Lung (tissue), 12 donors: Measurements from ENCODE around the gene HMGCR. TPM values are rescaled to one million over a fixed set of nuclear protein-coding genes. Genes with fewer than 3 reads are reported as not detected.

Experiments used
- ATAC-seq: fragments of 200-7000 bp; cut with Tn5 transposase; one replicate; pipeline ENCODE4 v1.9.1; 2020; ENCODE audit warnings: moderate number of reproducible peaks; ENCODE audit not compliant: insufficient read depth, low FRiP score
- DNase-seq, 3 donors: peaks; one replicate each; pipeline ENCODE4 v3.0.0-alpha.2; 2013 to 2017
- H3K27ac ChIP-seq, 2 donors: one replicate each; pipeline ENCODE4 v1.5.1; 2013; ENCODE audit warnings: mild to moderate bottlenecking in 2 of 2, moderate library complexity in 2 of 2, control low read depth in 1 of 2, inconsistent platforms in 1 of 2, low read depth in 1 of 2, low read length in 1 of 2
- H3K27me3 ChIP-seq, 3 donors: one replicate each; pipeline ENCODE4 v1.5.1; 2013; ENCODE audit warnings: low read length in 2 of 3; ENCODE audit not compliant: control insufficient read depth in 3 of 3, insufficient read depth in 3 of 3
- H3K36me3 ChIP-seq, 4 donors: one replicate each; pipeline ENCODE4 v1.5.1; 2013; ENCODE audit warnings: low read length in 4 of 4, mild to moderate bottlenecking in 1 of 4, moderate library complexity in 1 of 4; ENCODE audit not compliant: control insufficient read depth in 4 of 4, insufficient read depth in 4 of 4
- H3K4me1 ChIP-seq, 5 donors: one replicate each; pipeline ENCODE4 v1.5.1; 2013; ENCODE audit warnings: low read length in 5 of 5, mild to moderate bottlenecking in 2 of 5, moderate library complexity in 1 of 5; ENCODE audit not compliant: control insufficient read depth in 5 of 5, insufficient read depth in 5 of 5
- H3K4me3 ChIP-seq: one replicate; pipeline ENCODE4 v1.5.1; 2013; ENCODE audit warnings: mild to moderate bottlenecking, control low read depth, moderate library complexity
- H3K9ac ChIP-seq, 2 donors: one replicate each; pipeline ENCODE4 v1.5.1; 2013; ENCODE audit warnings: low read length in 2 of 2, control low read depth in 1 of 2; ENCODE audit not compliant: insufficient read depth in 1 of 2
- H3K9me3 ChIP-seq, 4 donors: one replicate each; pipeline ENCODE4 v1.5.1; 2013; ENCODE audit warnings: low read length in 3 of 4, mild to moderate bottlenecking in 1 of 4, moderate library complexity in 1 of 4; ENCODE audit not compliant: control insufficient read depth in 4 of 4, insufficient read depth in 3 of 4
- WGBS, 2 donors: extraction: QIAGEN DNeasy Blood & Tissue Kit; methylation state at CpG; one replicate each; pipeline ENCODE4 v1.1.7; 2013; 5-methylcytosine and 5-hydroxymethylcytosine counted together
- polyA plus RNA-seq, 2 donors: library from polyadenylated mRNA; stranded (reverse); fragments of 200-250 nt; gene quantifications; one replicate each; pipeline ENCODE4 v1.2.1, GENCODE V29; 2013
- total RNA-seq, 2 donors: library from RNA; depleted of rRNA in 1 of 2; stranded (reverse); fragments of >200 nt in 1 of 2; gene quantifications; one replicate each; pipeline ENCODE4 v1.2.1, GENCODE V29; 2014 to 2021
- TF ChIP-seq, protein P1 (sequence below): IDR thresholded peaks from 2 replicates; pipeline ENCODE4 v1.5.1; 2012; ENCODE audit warnings: mild to moderate bottlenecking; ENCODE audit errors: control extremely low read depth, extremely low read depth
- donor health status: control.
- donor health status: control.
- donor health status: Bipolar disorder and iron deficiency.
- donor health status: healthy.
- donor health status: DM: yes; HTN: yes; CAD: no.

The HMGCR gene
- total and polyA plus RNA-seq, 4 donors = 15.5 to 177 (median 91.8) TPM

DNA sequence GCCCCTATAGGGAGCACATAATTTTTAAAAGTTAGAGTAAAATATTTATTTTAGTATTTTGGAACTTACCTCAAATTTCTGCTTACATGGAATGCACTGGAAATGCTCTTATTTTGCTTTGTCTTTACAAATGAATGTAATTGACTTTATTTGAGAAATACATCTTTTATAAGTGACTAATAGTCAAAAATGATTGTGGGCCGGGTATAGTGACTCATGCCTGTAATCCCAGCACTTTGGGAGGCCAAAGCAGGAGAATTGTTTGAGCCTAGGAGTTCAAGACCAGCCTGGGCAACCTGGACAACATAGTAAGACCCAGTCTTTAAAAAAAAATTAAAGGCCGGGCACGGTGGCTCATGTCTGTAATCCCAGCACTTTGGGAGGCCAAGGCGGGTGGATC, 5.8 kb downstream of the HMGCR start:
- Histone ChIP-seq H3K4me3 (no peak overlapping the region), H3K27ac (no peak overlapping the region), H3K4me1 (peaks cover 0 to 16% (median 5%) of the 10 kb centered on the region in 5 donors), H3K9ac (no peak overlapping the region), H3K36me3 (peaks cover 3 to 10% (median 5%) of the 10 kb centered on the region in 4 donors), H3K9me3 (no peaks in the 10 kb centered on the region), H3K27me3 (no peaks in the 10 kb centered on the region)
- WGBS, 2 donors = 95 to 97% methylated on average over 4 of the region's 4 CpGs
- TF ChIP-seq, protein P1, sequence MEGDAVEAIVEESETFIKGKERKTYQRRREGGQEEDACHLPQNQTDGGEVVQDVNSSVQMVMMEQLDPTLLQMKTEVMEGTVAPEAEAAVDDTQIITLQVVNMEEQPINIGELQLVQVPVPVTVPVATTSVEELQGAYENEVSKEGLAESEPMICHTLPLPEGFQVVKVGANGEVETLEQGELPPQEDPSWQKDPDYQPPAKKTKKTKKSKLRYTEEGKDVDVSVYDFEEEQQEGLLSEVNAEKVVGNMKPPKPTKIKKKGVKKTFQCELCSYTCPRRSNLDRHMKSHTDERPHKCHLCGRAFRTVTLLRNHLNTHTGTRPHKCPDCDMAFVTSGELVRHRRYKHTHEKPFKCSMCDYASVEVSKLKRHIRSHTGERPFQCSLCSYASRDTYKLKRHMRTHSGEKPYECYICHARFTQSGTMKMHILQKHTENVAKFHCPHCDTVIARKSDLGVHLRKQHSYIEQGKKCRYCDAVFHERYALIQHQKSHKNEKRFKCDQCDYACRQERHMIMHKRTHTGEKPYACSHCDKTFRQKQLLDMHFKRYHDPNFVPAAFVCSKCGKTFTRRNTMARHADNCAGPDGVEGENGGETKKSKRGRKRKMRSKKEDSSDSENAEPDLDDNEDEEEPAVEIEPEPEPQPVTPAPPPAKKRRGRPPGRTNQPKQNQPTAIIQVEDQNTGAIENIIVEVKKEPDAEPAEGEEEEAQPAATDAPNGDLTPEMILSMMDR = no peak
- DNase-seq (no peak), ATAC-seq (no peak)

DNA sequence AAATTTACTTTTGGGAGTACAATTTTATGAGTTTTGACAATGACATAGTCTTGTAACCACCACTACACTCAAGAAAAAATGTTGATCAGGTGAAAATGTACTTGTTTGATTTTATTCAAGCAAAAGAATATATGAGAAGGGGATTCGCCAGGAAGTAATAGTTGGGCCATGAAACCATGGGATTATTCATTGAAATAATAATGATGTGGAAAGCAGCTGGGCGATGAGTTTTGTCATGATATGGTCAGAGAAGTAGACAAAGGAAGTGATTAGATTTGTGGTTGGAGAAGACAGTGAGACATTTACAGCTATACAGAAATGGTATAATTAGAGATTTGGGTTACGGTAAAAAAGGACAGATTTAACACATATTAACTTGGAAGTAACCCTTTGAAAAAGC, 11.2 kb downstream of the HMGCR start:
- H3K4me3 ChIP-seq = no peak overlapping the region
- H3K4me1 ChIP-seq = no peaks in the 10 kb centered on the region
- H3K9me3 ChIP-seq = no peaks in the 10 kb centered on the region
- TF ChIP-seq, protein P1 = no peak
- ATAC-seq = no peak
- DNase-seq = no peak
- 63 to 87% methylated on average over 3 of the region's 3 CpGs for WGBS, 2 donors
- no peak overlapping the region for H3K9ac ChIP-seq
- no peak overlapping the region for H3K27ac ChIP-seq
- H3K36me3 ChIP-seq = peaks cover 15 to 36% (median 27%) of the 10 kb centered on the region in 4 donors
- no peaks in the 10 kb centered on the region for H3K27me3 ChIP-seq

DNA sequence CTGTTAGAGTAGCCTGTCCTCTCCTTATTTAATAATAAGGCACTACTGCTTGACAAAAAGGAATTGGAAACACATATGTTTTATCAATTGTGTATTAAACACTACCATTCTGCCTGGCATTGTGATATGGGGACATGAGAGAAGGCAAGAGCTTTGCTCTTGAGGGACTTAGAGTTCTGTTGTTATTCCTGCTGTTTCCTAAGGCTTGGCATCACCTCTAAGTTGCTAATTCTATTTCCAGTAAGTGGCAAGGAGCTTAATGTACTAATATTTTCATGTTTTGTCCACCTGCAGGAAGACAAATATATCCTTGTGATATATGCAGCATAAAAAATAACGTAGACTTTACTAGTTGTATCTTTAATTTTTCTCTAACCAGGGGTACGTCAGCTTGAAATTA, 12.6 kb downstream of the HMGCR start:
- WGBS, 2 donors = 94 to 96% methylated on average over 2 of the region's 2 CpGs
- no peaks in the 10 kb centered on the region for H3K27me3 ChIP-seq
- TF ChIP-seq, protein P1 = no peak
- peaks cover 11 to 36% (median 31%) of the 10 kb centered on the region in 4 donors for H3K36me3 ChIP-seq
- no peak overlapping the region for H3K27ac ChIP-seq
- H3K4me3 ChIP-seq = no peak overlapping the region
- H3K9me3 ChIP-seq = no peaks in the 10 kb centered on the region
- DNase-seq (no peak), ATAC-seq (no peak)
- no peak overlapping the region for H3K9ac ChIP-seq
- no peaks in the 10 kb centered on the region for H3K4me1 ChIP-seq
